GM12878 (cell line): ENCODE results near the gene TAGLN3. TPM values are rescaled to one million over a fixed set of nuclear protein-coding genes. Genes with fewer than 3 reads are reported as not detected.

Source experiments
- ATAC-seq: fragments of 200-7000 bp; cut with Tn5 transposase; 3 replicates; pipeline ENCODE4 v1.9.1; 2020; ENCODE audit warnings: mild to moderate bottlenecking, moderate library complexity
- BruUV-seq: library from RNA; stranded (reverse); fragments of 400-500 nt; replicated peaks from 2 replicates; lab custom pipeline; 2021; lab: Mats Ljungman, UMichigan
- CTCF ChIA-PET: fragments of 300-600 bp; sonication (Branson Sonifier 250); formaldehyde crosslinking; extraction: SDS; loops from one replicate; lab custom pipeline; 2021; ENCODE audit warnings: inconsistent platforms; lab: Yijun Ruan, JAX
- POLR2A ChIA-PET: fragments of 350-600 bp; formaldehyde crosslinking; extraction: SDS; loops from one replicate; lab custom pipeline; 2021; ENCODE audit warnings: inconsistent platforms; lab: Charles Lee
- RAD21 ChIA-PET: fragments of 300-600 bp; sonication (Branson Sonifier 250); formaldehyde crosslinking; loops from one replicate; lab custom pipeline; 2023; ENCODE audit warnings: antibody characterized with exemption; ENCODE audit not compliant: unreplicated experiment; lab: Charles Lee
- SMC1A ChIA-PET: fragments of 300-600 bp; sonication (Branson Sonifier 250); formaldehyde crosslinking; loops from one replicate; lab custom pipeline; 2023; ENCODE audit not compliant: unreplicated experiment, uncharacterized antibody; lab: Charles Lee
- DNase-seq: peaks from one replicate; pipeline ENCODE4 v3.0.0-alpha.2; 2011; ENCODE audit warnings: low read depth, low spot score
- FAIRE-seq: peaks from 3 replicates; lab custom pipeline; 2011; peaks lifted over from hg19 to GRCh38; lab: Jason Lieb, UNC
- H2AFZ ChIP-seq: 2 replicates; pipeline ENCODE4 v1.6.0; 2011; ENCODE audit warnings: low read depth, low read length, control low read depth; ENCODE audit not compliant: control insufficient read depth
- H3K27ac ChIP-seq: 2 replicates; pipeline ENCODE4 v1.5.1; 2011; ENCODE audit warnings: control low read depth; ENCODE audit not compliant: control insufficient read depth, insufficient read depth
- H3K27me3 ChIP-seq, 2 experiments: replicated peaks in 1 of 2; 2 replicates each; pipeline versions ENCODE4 v1.6.0 to v1.6.1; 2011; ENCODE audit warnings: low read length in 1 of 2; ENCODE audit not compliant: control insufficient read depth in 2 of 2, insufficient read depth in 2 of 2
- H3K36me3 ChIP-seq, 2 experiments: 2 replicates each; pipeline ENCODE4 v1.5.1; 2011; ENCODE audit warnings: low read length in 1 of 2; ENCODE audit not compliant: control insufficient read depth in 2 of 2, insufficient read depth in 2 of 2
- H3K4me1 ChIP-seq: 2 replicates; pipeline ENCODE4 v1.6.1; 2011; ENCODE audit warnings: mild to moderate bottlenecking, low read length, moderate library complexity, mixed read lengths; ENCODE audit not compliant: control insufficient read depth, insufficient read depth
- H3K4me2 ChIP-seq: 2 replicates; pipeline ENCODE4 v1.6.0; 2011; ENCODE audit warnings: control low read depth; ENCODE audit not compliant: control insufficient read depth, insufficient read depth
- H3K4me3 ChIP-seq: fragments of 200-600 bp; sonication (generic); 2 replicates; pipeline ENCODE4 v1.5.1; 2016
- H3K79me2 ChIP-seq: 2 replicates; pipeline ENCODE4 v1.6.0; 2011; ENCODE audit warnings: low read length; ENCODE audit not compliant: control insufficient read depth, insufficient read depth
- H3K9ac ChIP-seq: 2 replicates; pipeline ENCODE4 v1.8.0; 2011; ENCODE audit warnings: low read length, control low read depth, mixed read lengths; ENCODE audit not compliant: control insufficient read depth, insufficient read depth
- H3K9me3 ChIP-seq: replicated peaks from 3 replicates; pipeline ENCODE4 v1.5.1; 2011; ENCODE audit warnings: mild to moderate bottlenecking, low read length; ENCODE audit not compliant: control insufficient read depth, insufficient read depth
- H4K20me1 ChIP-seq: 2 replicates; pipeline ENCODE4 v1.6.0; 2011; ENCODE audit not compliant: control insufficient read depth, insufficient read depth
- ATF7 ChIP-seq: fragments of 450-650 bp; IDR thresholded peaks from 2 replicates; pipeline ENCODE4 v1.6.1; 2016; ENCODE audit warnings: low read depth, mild to moderate bottlenecking
- CREM ChIP-seq: IDR thresholded peaks from 2 replicates; pipeline ENCODE4 v1.6.1; 2014; ENCODE audit warnings: antibody characterized with exemption, low read depth
- IRF4 ChIP-seq: IDR thresholded peaks from 2 replicates; pipeline ENCODE4 v1.6.1; 2011; ENCODE audit warnings: low read depth, low read length
- JUND ChIP-seq: IDR thresholded peaks from 2 replicates; pipeline ENCODE4 v1.6.1; 2012; ENCODE audit warnings: low read depth, mild to moderate bottlenecking, low read length, improper control_type of control experiment, moderate library complexity
- MEF2B ChIP-seq: fragments of 450-650 bp; IDR thresholded peaks from 2 replicates; pipeline ENCODE4 v1.6.1; 2018; ENCODE audit warnings: mild to moderate bottlenecking, moderate library complexity; ENCODE audit not compliant: partially characterized antibody, poor library complexity, severe bottlenecking
- NR2C1 ChIP-seq: fragments of 450-650 bp; IDR thresholded peaks from 2 replicates; pipeline ENCODE4 v1.6.1; 2017; ENCODE audit warnings: antibody characterized with exemption, mild to moderate bottlenecking, moderate library complexity
- NR2C2 ChIP-seq: IDR thresholded peaks from 2 replicates; pipeline ENCODE4 v1.6.1; 2011; ENCODE audit warnings: borderline replicate concordance, low read depth; ENCODE audit not compliant: control insufficient read depth, insufficient read length
- PAX5 ChIP-seq: IDR thresholded peaks from 2 replicates; pipeline ENCODE4 v1.6.1; 2011; ENCODE audit warnings: low read depth, low read length, borderline replicate concordance
- SIX5 ChIP-seq: IDR thresholded peaks from 2 replicates; pipeline ENCODE4 v1.6.1; 2011; ENCODE audit warnings: mild to moderate bottlenecking, low read depth, low read length, moderate library complexity; ENCODE audit not compliant: severe bottlenecking
- SPI1 ChIP-seq: IDR thresholded peaks from 2 replicates; pipeline ENCODE4 v1.6.1; 2011; ENCODE audit warnings: low read depth, mild to moderate bottlenecking, low read length, moderate library complexity, borderline replicate concordance; ENCODE audit not compliant: insufficient read depth
- YBX1 ChIP-seq: fragments of 450-650 bp; IDR thresholded peaks from 2 replicates; pipeline ENCODE4 v1.6.1; 2016; ENCODE audit warnings: antibody characterized with exemption
- ZZZ3 ChIP-seq: IDR thresholded peaks from 2 replicates; pipeline ENCODE4 v1.6.1; 2011; ENCODE audit warnings: low read depth; ENCODE audit not compliant: control insufficient read depth, insufficient read length
- WGBS: methylation state at CpG from one replicate; pipeline ENCODE4 v1.1.6; 2016; ENCODE audit warnings: low lambda C conversion rate; ENCODE audit not compliant: insufficient replicate concordance, insufficient coverage; ENCODE audit errors: missing lambda C conversion rate; 5-methylcytosine and 5-hydroxymethylcytosine counted together
- in situ Hi-C: fragments of 300-500 bp; cut with MboI; formaldehyde crosslinking; loops from 9 replicates; pipeline ENCODE4 v1.14.3; 2018; ENCODE audit warnings: mixed read lengths
- intact Hi-C: fragments of 100-400 bp; cut with micrococcal nuclease; formaldehyde crosslinking; loops from one replicate; pipeline ENCODE4 v1.14.2; 2022; ENCODE audit not compliant: unreplicated experiment
- polyA plus RNA-seq, 11 experiments: library from polyadenylated mRNA; depleted of rRNA in 4 of 11; unstranded in 6 of 11; stranded (reverse) in 5 of 11; fragments of >200 nt; fragmentation: Nextera tagmentation in 4 of 11; fragmentation: Illumina TruSeq in 1 of 11; extraction: Ambion mirVana in 4 of 11; extraction: Trizol in 1 of 11; gene quantifications; 1 replicate in 1 of 11; 2 replicates in 10 of 11; pipeline versions ENCODE4 v1.2.1 to v1.2.3, GENCODE V29; 2011 to 2016; ENCODE audit warnings: inconsistent platforms in 2 of 11, missing spikeins in 2 of 11, low read depth in 1 of 11
- total RNA-seq, 4 experiments: library from RNA; depleted of rRNA in 3 of 4; stranded (reverse); fragments of >200 nt in 3 of 4; fragmentation: Illumina TruSeq in 1 of 4; extraction: Trizol in 1 of 4; gene quantifications; 2 replicates each; pipeline versions ENCODE4 v1.2.1 to v1.2.3, GENCODE V29; 2013 to 2021
- TF ChIP-seq, protein P1 (sequence below): fragments of 450-650 bp; IDR thresholded peaks from 2 replicates; pipeline ENCODE4 v1.6.1; 2016; ENCODE audit warnings: mild to moderate bottlenecking
- TF ChIP-seq, protein P2 (sequence below): IDR thresholded peaks from 2 replicates; pipeline ENCODE4 v1.6.1; 2012; ENCODE audit warnings: low read depth, low read length, improper control_type of control experiment
- TF ChIP-seq, protein P3 (sequence below): IDR thresholded peaks from 2 replicates; pipeline ENCODE4 v1.6.1; 2011; ENCODE audit warnings: low read depth, mild to moderate bottlenecking, low read length, moderate library complexity, borderline replicate concordance; ENCODE audit errors: extremely low read depth

Gene TAGLN3
- total and polyA plus RNA-seq, 10 of the 15 experiments (the other 5 are each of a cell fraction or from before 2014, with no cell fraction given), result 0.06 to 0.53 (median 0.12) TPM; not detected in 3

DNA sequence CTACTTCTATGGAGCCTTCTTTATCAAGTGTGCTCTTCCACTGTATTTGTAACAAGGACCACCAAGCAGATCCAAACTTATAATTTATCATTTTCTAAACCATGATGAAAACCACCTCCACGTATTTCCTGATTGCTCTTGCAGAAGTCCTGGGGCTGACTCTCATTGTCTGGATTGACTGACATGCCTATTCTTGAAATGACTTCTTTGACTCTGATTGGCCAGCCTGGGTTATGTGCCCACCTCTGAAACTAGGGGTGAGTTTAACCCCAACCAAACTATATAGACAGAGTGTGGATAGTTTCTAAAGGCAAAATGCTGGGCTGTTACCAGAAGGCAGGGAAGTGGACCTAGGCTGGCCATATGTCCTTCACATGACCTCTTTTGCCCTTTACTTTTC lies 48.5 kb downstream of the TAGLN3 start:
- ChIA-PET RAD21 (no interaction called here), CTCF (no interaction called here), SMC1A (no interaction called here), POLR2A (no interaction called here)
- Histone ChIP-seq H2AFZ (no peak overlapping the region), H3K4me2 (no peak overlapping the region), H3K27me3 (peaks cover 0 to 6% of the 10 kb centered on the region in 2 experiments; a peak in 1 of 4 replicates), H3K4me1 (no peaks in the 10 kb centered on the region), H3K27ac (no peak overlapping the region), H3K36me3 (no peaks in the 10 kb centered on the region), H3K9ac (no peak overlapping the region), H4K20me1 (no peaks in the 10 kb centered on the region), H3K4me3 (no peak overlapping the region), H3K9me3 (no peaks in the 10 kb centered on the region), H3K79me2 (no peaks in the 10 kb centered on the region)
- intact Hi-C loops (loop anchor here (10.0 kb wide), 1 partner anchor 332 kb away; no protein-coding TSS in a partner anchor), in situ Hi-C loops (no loop called here)
- peak; percentile 39; the same call in 2 of the 3 replicates for ATAC-seq
- no peak for FAIRE-seq
- no TSS peak for BruUV-seq
- no peak for TF ChIP-seq ATF7
- TF ChIP-seq, protein P1, sequence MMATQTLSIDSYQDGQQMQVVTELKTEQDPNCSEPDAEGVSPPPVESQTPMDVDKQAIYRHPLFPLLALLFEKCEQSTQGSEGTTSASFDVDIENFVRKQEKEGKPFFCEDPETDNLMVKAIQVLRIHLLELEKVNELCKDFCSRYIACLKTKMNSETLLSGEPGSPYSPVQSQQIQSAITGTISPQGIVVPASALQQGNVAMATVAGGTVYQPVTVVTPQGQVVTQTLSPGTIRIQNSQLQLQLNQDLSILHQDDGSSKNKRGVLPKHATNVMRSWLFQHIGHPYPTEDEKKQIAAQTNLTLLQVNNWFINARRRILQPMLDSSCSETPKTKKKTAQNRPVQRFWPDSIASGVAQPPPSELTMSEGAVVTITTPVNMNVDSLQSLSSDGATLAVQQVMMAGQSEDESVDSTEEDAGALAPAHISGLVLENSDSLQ, result peak; percentile 65; the same call in 1 of the 2 replicates
- no peak for TF ChIP-seq ZZZ3
- no peak for TF ChIP-seq CREM
- 0 out of 2 replicates have a peak, but pooled peaks have one; percentile 43 for TF ChIP-seq IRF4
- DNase-seq, result no peak
- WGBS, result 4% methylated on average over 1 of the region's 1 CpG

DNA sequence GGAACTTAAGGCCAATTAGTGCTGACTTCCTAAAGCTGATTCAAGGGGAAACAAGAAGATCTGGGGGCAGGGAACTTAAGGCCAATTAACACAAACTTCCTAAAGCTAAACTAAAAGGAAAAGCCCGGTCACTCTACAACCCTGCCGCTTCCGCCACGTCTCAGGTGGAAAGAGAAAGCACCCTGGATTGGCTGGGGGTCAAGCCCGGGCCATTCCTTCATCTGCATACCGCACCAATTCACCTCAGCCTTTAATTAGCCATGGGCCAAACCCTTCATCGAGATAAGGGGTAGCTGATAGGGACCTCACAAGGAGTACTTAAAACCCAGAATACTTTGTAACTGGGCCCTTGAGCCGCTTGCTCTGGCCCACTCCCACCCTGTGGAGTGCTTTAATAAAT lies 50.2 kb downstream of the TAGLN3 start:
- ATAC-seq (no peak), DNase-seq (no peak), FAIRE-seq (no peak)
- Histone ChIP-seq H3K27ac (no peak overlapping the region), H3K9ac (no peak overlapping the region), H3K79me2 (no peaks in the 10 kb centered on the region), H3K4me3 (no peak overlapping the region), H3K9me3 (no peaks in the 10 kb centered on the region), H3K27me3 (peaks cover 0 to 5% of the 10 kb centered on the region in 2 experiments; a peak in 1 of 4 replicates), H4K20me1 (no peaks in the 10 kb centered on the region), H3K4me1 (no peaks in the 10 kb centered on the region), H3K4me2 (no peak overlapping the region), H2AFZ (no peak overlapping the region), H3K36me3 (no peaks in the 10 kb centered on the region)
- ChIA-PET POLR2A (no interaction called here), RAD21 (no interaction called here), CTCF (interaction anchor here (0.8 to 2.0 kb wide), 3 partner anchors 10 to 59 kb away, joined by 3 to 4 read pairs (median 3); no protein-coding TSS in a partner anchor), SMC1A (interaction anchor here (1.1 kb wide), 1 partner anchor 10 kb away, joined by 3 read pairs; no protein-coding TSS in a partner anchor)
- in situ Hi-C loops, result no loop called here
- intact Hi-C loops, result loop anchor here (10.0 kb wide), 1 partner anchor 334 kb away; no protein-coding TSS in a partner anchor
- 57% methylated on average over 8 of the region's 8 CpGs for WGBS
- BruUV-seq, result no TSS peak
- TF ChIP-seq MEF2B (no peak), SPI1 (no peak), SIX5 (no peak), NR2C1 (no peak), PAX5 (no peak), YBX1 (no peak), JUND (no peak), NR2C2 (no peak)
- TF ChIP-seq, protein P2, sequence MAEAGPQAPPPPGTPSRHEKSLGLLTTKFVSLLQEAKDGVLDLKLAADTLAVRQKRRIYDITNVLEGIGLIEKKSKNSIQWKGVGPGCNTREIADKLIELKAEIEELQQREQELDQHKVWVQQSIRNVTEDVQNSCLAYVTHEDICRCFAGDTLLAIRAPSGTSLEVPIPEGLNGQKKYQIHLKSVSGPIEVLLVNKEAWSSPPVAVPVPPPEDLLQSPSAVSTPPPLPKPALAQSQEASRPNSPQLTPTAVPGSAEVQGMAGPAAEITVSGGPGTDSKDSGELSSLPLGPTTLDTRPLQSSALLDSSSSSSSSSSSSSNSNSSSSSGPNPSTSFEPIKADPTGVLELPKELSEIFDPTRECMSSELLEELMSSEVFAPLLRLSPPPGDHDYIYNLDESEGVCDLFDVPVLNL, result no peak
- TF ChIP-seq, protein P3, sequence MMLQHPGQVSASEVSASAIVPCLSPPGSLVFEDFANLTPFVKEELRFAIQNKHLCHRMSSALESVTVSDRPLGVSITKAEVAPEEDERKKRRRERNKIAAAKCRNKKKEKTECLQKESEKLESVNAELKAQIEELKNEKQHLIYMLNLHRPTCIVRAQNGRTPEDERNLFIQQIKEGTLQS, result no peak
